HCT116 (cell line): ENCODE results near the gene PLP2. TPM values are rescaled to one million over a fixed set of nuclear protein-coding genes. Genes with fewer than 3 reads are reported as not detected.

Experiments
- ATAC-seq: fragments of 200-7000 bp; cut with Tn5 transposase; 2 replicates; pipeline ENCODE4 v1.9.1; 2020; ENCODE audit warnings: mild to moderate bottlenecking, moderate library complexity
- BruUV-seq: library from RNA; stranded (reverse); fragments of 400-500 nt; replicated peaks from 2 replicates; lab custom pipeline; 2021; lab: Mats Ljungman, UMichigan
- CTCF ChIA-PET: fragments of 300-600 bp; sonication (Branson Sonifier 250); formaldehyde crosslinking; loops from one replicate; lab custom pipeline; 2021; ENCODE audit warnings: antibody characterized with exemption; lab: Charles Lee
- POLR2A ChIA-PET: fragments of 300-600, 350-600 bp; sonication (Branson Sonifier 250); formaldehyde crosslinking; loops from one replicate; lab custom pipeline; 2021; ENCODE audit warnings: antibody characterized with exemption; lab: Charles Lee
- RAD21 ChIA-PET, 2 experiments: fragments of 300-600 bp; sonication (Branson Sonifier 250); formaldehyde crosslinking; loops; one replicate each; lab custom pipeline; 2023; ENCODE audit warnings: low total read pairs in 2 of 2; ENCODE audit not compliant: uncharacterized antibody in 2 of 2, unreplicated experiment in 2 of 2, low non-redundant PET in 1 of 2; lab: Charles Lee
- DNase-seq: peaks from one replicate; pipeline ENCODE4 v3.0.0-alpha.2; 2010; ENCODE audit warnings: low read depth, low spot score
- H2AFZ ChIP-seq: fragments of 200-600 bp; shearing (Covaris generic), sonication (generic); 2 replicates; pipeline ENCODE4 v1.6.1; 2017; ENCODE audit warnings: low read depth, mixed run types, mixed read lengths, antibody characterized with exemption, low read length; ENCODE audit not compliant: poor library complexity, severe bottlenecking
- H3K27ac ChIP-seq: 2 replicates; pipeline ENCODE4 v1.5.1; 2012; ENCODE audit warnings: low read depth, low read length
- H3K27me3 ChIP-seq: fragments of 200-600 bp; sonication (generic); 2 replicates; pipeline ENCODE4 v1.6.1; 2016; ENCODE audit warnings: mixed run types, low read length, mixed read lengths; ENCODE audit not compliant: insufficient read depth
- H3K36me3 ChIP-seq, 2 experiments: fragments of 200-500 bp in 1 of 2; fragments of 200-600 bp in 1 of 2; sonication (Bioruptor generic) in 1 of 2; sonication (generic) in 1 of 2; 2 replicates each; pipeline versions ENCODE4 v1.5.1 to v1.6.1; 2014 to 2016; ENCODE audit warnings: low read length in 2 of 2, inconsistent platforms in 1 of 2, mixed read lengths in 1 of 2, mixed run types in 1 of 2; ENCODE audit not compliant: insufficient read depth in 2 of 2, control insufficient read depth in 1 of 2
- H3K4me1 ChIP-seq, 2 experiments: fragments of 200-600 bp in 1 of 2; sonication (generic) in 1 of 2; 2 replicates each; pipeline versions ENCODE4 v1.5.1 to v1.6.1; 2012 to 2017; ENCODE audit warnings: low read length in 2 of 2, inconsistent platforms in 1 of 2, mild to moderate bottlenecking in 1 of 2, mixed read lengths in 1 of 2, mixed run types in 1 of 2, moderate library complexity in 1 of 2; ENCODE audit not compliant: insufficient read depth in 2 of 2, control insufficient read depth in 1 of 2
- H3K4me2 ChIP-seq: fragments of 200-600 bp; sonication (generic); 2 replicates; pipeline ENCODE4 v1.6.1; 2017; ENCODE audit warnings: mixed run types, low read length, mixed read lengths
- H3K4me3 ChIP-seq, 2 experiments: fragments of 200-600 bp in 1 of 2; sonication (generic) in 1 of 2; replicated peaks in 1 of 2; 2 replicates each; pipeline ENCODE4 v1.5.1; 2011 to 2016; ENCODE audit warnings: low read length in 2 of 2, control low read depth in 1 of 2, low read depth in 1 of 2, mild to moderate bottlenecking in 1 of 2, mixed read lengths in 1 of 2, mixed run types in 1 of 2
- H3K79me2 ChIP-seq: fragments of 200-600 bp; sonication (generic); 2 replicates; pipeline ENCODE4 v1.6.1; 2017; ENCODE audit warnings: mild to moderate bottlenecking, mixed run types, low read length, moderate library complexity, mixed read lengths; ENCODE audit not compliant: insufficient read depth
- H3K9ac ChIP-seq: fragments of 200-600 bp; sonication (generic); 2 replicates; pipeline ENCODE4 v1.6.1; 2016; ENCODE audit warnings: low read length, mixed read lengths
- H3K9me2 ChIP-seq: fragments of 200-600 bp; sonication (generic), shearing (Covaris generic); 2 replicates; pipeline ENCODE4 v1.6.1; 2017; ENCODE audit warnings: mixed run types, mild to moderate bottlenecking, moderate library complexity; ENCODE audit not compliant: insufficient read depth
- H3K9me3 ChIP-seq, 2 experiments: fragments of 200-500 bp in 1 of 2; fragments of 200-600 bp in 1 of 2; sonication (Bioruptor generic) in 1 of 2; sonication (generic) in 1 of 2; 2 replicates each; pipeline ENCODE4 v1.6.1; 2014 to 2017; ENCODE audit warnings: low read length in 2 of 2, mixed read lengths in 2 of 2, inconsistent platforms in 1 of 2, low read depth in 1 of 2, mild to moderate bottlenecking in 1 of 2, mixed run types in 1 of 2, moderate library complexity in 1 of 2; ENCODE audit not compliant: control insufficient read depth in 1 of 2, insufficient read depth in 1 of 2
- H4K20me1 ChIP-seq: fragments of 200-600 bp; sonication (generic), shearing (Covaris generic); 2 replicates; pipeline ENCODE4 v1.6.1; 2017; ENCODE audit warnings: mixed run types, mild to moderate bottlenecking, moderate library complexity; ENCODE audit not compliant: insufficient read depth
- ATF3 ChIP-seq: IDR thresholded peaks from 2 replicates; pipeline ENCODE4 v1.6.1; 2012
- CBX3 ChIP-seq: IDR thresholded peaks from 2 replicates; pipeline ENCODE4 v1.6.1; 2012; ENCODE audit warnings: low read depth
- EGR1 ChIP-seq: IDR thresholded peaks from 2 replicates; pipeline ENCODE4 v1.6.1; 2012; ENCODE audit warnings: low read depth
- FOSL1 ChIP-seq: IDR thresholded peaks from 2 replicates; pipeline ENCODE4 v1.6.1; 2012; ENCODE audit warnings: low read depth
- JUND ChIP-seq: IDR thresholded peaks from 2 replicates; pipeline ENCODE4 v1.6.1; 2012
- POLR2AphosphoS5 ChIP-seq: IDR thresholded peaks from 2 replicates; pipeline ENCODE4 v1.6.1; 2011; ENCODE audit warnings: mild to moderate bottlenecking, low read depth, low read length, moderate library complexity
- RAD21 ChIP-seq: IDR thresholded peaks from 2 replicates; pipeline ENCODE4 v1.6.1; 2012; ENCODE audit warnings: low read depth, mild to moderate bottlenecking
- REST ChIP-seq: IDR thresholded peaks from 2 replicates; pipeline ENCODE4 v1.6.1; 2012; ENCODE audit warnings: low read depth
- SIN3A ChIP-seq: IDR thresholded peaks from 2 replicates; pipeline ENCODE4 v1.6.1; 2012; ENCODE audit warnings: low read depth
- SP1 ChIP-seq: IDR thresholded peaks from 2 replicates; pipeline ENCODE4 v1.6.1; 2012; ENCODE audit warnings: low read depth
- SRF ChIP-seq: IDR thresholded peaks from 2 replicates; pipeline ENCODE4 v1.6.1; 2012; ENCODE audit warnings: low read depth
- YY1 ChIP-seq: IDR thresholded peaks from 2 replicates; pipeline ENCODE4 v1.6.1; 2011; ENCODE audit warnings: low read length, low read depth, moderate library complexity, mild to moderate bottlenecking; ENCODE audit not compliant: insufficient replicate concordance; ENCODE audit errors: extremely low read depth
- ZBTB33 ChIP-seq: IDR thresholded peaks from 2 replicates; pipeline ENCODE4 v1.6.1; 2011; ENCODE audit warnings: mild to moderate bottlenecking, low read length, moderate library complexity; ENCODE audit not compliant: insufficient replicate concordance; ENCODE audit errors: extremely low read depth
- intact Hi-C: fragments of 100-400 bp; cut with micrococcal nuclease; formaldehyde crosslinking; loops from 2 replicates; pipeline ENCODE4 v1.10.0; 2022
- total RNA-seq: library from RNA; stranded (reverse); gene quantifications from one replicate; pipeline ENCODE4 v1.2.1, GENCODE V29; 2021; ENCODE audit not compliant: unreplicated experiment

The PLP2 gene
- total RNA-seq, 1 experiment from 2014 or later: 207 TPM

- no peaks in the 10 kb centered on the region for H4K20me1 ChIP-seq
- no peak overlapping the region for H3K27ac ChIP-seq
- H2AFZ ChIP-seq: no peak overlapping the region
- DNase-seq (no peak), ATAC-seq (no peak)
- H3K4me3 ChIP-seq: no peak overlapping the region
- H3K9me2 ChIP-seq: no peaks in the 10 kb centered on the region
- ChIA-PET POLR2A (interaction anchor here (1.4 kb wide), 1 partner anchor 9 kb away, joined by 4 read pairs; no protein-coding TSS in a partner anchor), RAD21 (no interaction called here), CTCF (interaction anchor here (0.8 to 1.5 kb wide), 4 partner anchors 27 to 645 kb away, joined by 3 to 6 read pairs (median 4); no protein-coding TSS in a partner anchor)
- H3K79me2 ChIP-seq: no peaks in the 10 kb centered on the region; the same call in 1 of the 2 replicates
- H3K4me1 ChIP-seq: peaks cover 11 to 20% of the 10 kb centered on the region in 2 experiments
- H3K9ac ChIP-seq: no peak overlapping the region
- no peaks in the 10 kb centered on the region for H3K36me3 ChIP-seq
- TF ChIP-seq ATF3 (no peak), RAD21 (no peak), SP1 (no peak), POLR2AphosphoS5 (no peak), ZBTB33 (no peak), SRF (no peak), SIN3A (no peak), JUND (no peak), REST (no peak), YY1 (no peak), FOSL1 (no peak), EGR1 (no peak), CBX3 (no peak)
- BruUV-seq: no TSS peak
- intact Hi-C loops: loop anchor here (5.0 to 10.0 kb wide), 2 partner anchors 559 to 641 kb away; no protein-coding TSS in a partner anchor
- no peaks in the 10 kb centered on the region for H3K9me3 ChIP-seq
- no peaks in the 10 kb centered on the region for H3K27me3 ChIP-seq
- no peak overlapping the region for H3K4me2 ChIP-seq
These were observed 21.9 kb downstream of the PLP2 start for GRCh38 chrX:49193542-49193964.
